Activated CD4-positive, alpha-beta T cell treated with anti-CD3 and anti-CD28 coated beads, Interleukin-2, amount 10 ng/mL, durations not matched to agents 24 days and 14 days (primary cell): ENCODE measurements around the gene LRRC74B. TPM values are rescaled to one million over a fixed set of nuclear protein-coding genes. Genes with fewer than 3 reads are reported as not detected.

Experiments used
- DNase-seq: peaks from one replicate; pipeline ENCODE4 v3.0.0; 2022
- H3K27ac Mint-ChIP-seq: one replicate; pipeline ENCODE4 v1.8.0; 2022; ENCODE audit warnings: mild to moderate bottlenecking, mixed read lengths
- H3K27me3 Mint-ChIP-seq: one replicate; pipeline ENCODE4 v1.8.0; 2022; ENCODE audit warnings: mixed read lengths
- H3K36me3 Mint-ChIP-seq: one replicate; pipeline ENCODE4 v1.8.0; 2022; ENCODE audit warnings: low read depth, mild to moderate bottlenecking, mixed read lengths
- H3K4me1 Mint-ChIP-seq: one replicate; pipeline ENCODE4 v1.8.0; 2021; ENCODE audit warnings: mixed read lengths
- H3K4me3 Mint-ChIP-seq: one replicate; pipeline ENCODE4 v1.8.0; 2022; ENCODE audit warnings: mild to moderate bottlenecking, moderate library complexity, mixed read lengths
- H3K9me3 Mint-ChIP-seq: one replicate; pipeline ENCODE4 v1.8.0; 2021; ENCODE audit warnings: mixed read lengths
- intact Hi-C: fragments of 100-400 bp; cut with micrococcal nuclease; formaldehyde crosslinking; loops from one replicate; pipeline ENCODE4 v1.15.1; 2023
- total RNA-seq: library from RNA; stranded (reverse); gene quantifications from 2 replicates; pipeline ENCODE4 v1.2.3, GENCODE V29; 2022

Gene LRRC74B
- total RNA-seq, 1 donor from 2014 or later = not detected

DNA sequence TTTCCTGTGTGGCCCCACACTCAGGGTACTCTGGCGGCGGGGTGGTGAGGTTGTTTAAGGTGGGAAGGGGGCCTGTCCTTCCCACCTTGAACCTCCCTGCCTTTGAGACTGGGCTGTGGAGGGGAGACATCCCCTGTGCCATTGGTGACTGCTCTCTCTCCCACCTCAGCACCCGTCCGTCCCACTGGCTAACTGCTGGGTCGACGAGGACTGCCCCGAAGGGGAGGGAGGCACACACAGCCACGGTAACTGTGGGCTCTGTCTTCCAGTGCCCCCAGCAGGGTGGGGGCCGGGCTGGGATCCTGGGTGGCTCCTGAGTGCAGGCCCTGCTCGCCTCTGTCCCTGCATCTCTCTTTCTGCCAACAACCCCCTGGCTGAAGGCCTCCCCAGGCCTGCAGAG is 23.2 kb upstream of the LRRC74B start:
- intact Hi-C loops = no loop called here
- Mint-ChIP-seq H3K27me3 (peaks cover 2% of the 10 kb centered on the region), H3K9me3 (no peaks in the 10 kb centered on the region), H3K4me1 (peaks cover 8% of the 10 kb centered on the region), H3K4me3 (no peak overlapping the region), H3K27ac (no peak overlapping the region), H3K36me3 (no peaks in the 10 kb centered on the region)
- no peak for DNase-seq

DNA sequence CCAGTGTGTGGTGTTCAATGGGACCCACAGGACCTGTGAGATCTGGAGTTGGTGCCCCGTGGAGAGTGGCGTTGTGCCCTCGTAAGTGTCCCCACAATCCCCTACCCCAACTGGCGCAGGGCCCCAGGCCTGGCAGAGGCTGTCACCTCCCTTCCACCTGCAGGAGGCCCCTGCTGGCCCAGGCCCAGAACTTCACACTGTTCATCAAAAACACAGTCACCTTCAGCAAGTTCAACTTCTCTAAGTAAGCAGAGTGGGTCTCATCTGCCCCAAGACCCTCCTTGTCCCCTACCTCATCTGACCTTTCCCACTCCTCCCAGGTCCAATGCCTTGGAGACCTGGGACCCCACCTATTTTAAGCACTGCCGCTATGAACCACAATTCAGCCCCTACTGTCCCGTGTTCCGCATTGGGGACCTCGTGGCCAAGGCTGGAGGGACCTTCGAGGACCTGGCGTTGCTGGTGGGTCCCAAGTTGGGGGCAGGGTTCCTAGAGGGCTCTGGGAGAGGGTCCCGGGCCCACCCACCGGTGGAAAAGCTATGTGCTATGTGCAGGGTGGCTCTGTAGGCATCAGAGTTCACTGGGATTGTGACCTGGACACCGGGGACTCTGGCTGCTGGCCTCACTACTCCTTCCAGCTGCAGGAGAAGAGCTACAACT is 22.7 kb upstream of the LRRC74B start:
- intact Hi-C loops = no loop called here

DNA sequence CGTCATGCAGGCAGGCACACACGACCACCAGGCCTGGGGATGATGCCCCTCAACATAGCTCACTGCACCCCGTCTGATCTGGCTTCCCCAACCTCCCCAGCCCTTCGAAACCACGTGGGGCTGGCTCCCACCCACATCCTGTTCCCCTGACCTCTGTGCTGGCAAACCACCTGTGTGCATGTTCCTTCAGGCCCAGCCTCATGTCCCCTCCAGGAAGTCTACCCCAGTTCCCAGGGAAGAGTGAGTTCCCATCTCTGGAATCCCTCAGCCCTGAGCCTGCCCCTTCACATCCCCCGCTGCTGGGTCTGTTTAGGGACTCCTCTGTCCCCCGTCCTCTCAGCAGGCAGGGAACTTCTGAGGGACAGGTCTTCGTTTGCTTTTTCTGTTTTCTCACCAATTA is 20.5 kb upstream of the LRRC74B start:
- intact Hi-C loops = no loop called here
- H3K27ac Mint-ChIP-seq = peak overlapping the region; percentile 8
- peak; percentile 77 for DNase-seq
- no peak overlapping the region for H3K4me3 Mint-ChIP-seq
- H3K4me1 Mint-ChIP-seq = peaks cover 8% of the 10 kb centered on the region
- no peaks in the 10 kb centered on the region for H3K9me3 Mint-ChIP-seq
- H3K27me3 Mint-ChIP-seq = peaks cover under 1% of the 10 kb centered on the region
- H3K36me3 Mint-ChIP-seq = no peaks in the 10 kb centered on the region

More for the DNA sequence above, 22.7 kb upstream of the LRRC74B start:
- Mint-ChIP-seq H3K4me1 (peaks cover 8% of the 10 kb centered on the region), H3K27ac (no peak overlapping the region), H3K27me3 (peaks cover 2% of the 10 kb centered on the region), H3K4me3 (no peak overlapping the region), H3K36me3 (no peaks in the 10 kb centered on the region), H3K9me3 (no peaks in the 10 kb centered on the region)
- DNase-seq = no peak

GRCh38 chr22:21025763-21026755 is 19.7 kb upstream of the LRRC74B start:
- H3K27me3 Mint-ChIP-seq = peaks cover 5% of the 10 kb centered on the region
- no peak for DNase-seq
- no peak overlapping the region for H3K27ac Mint-ChIP-seq
- H3K4me1 Mint-ChIP-seq = peaks cover 8% of the 10 kb centered on the region
- intact Hi-C loops = no loop called here
- H3K9me3 Mint-ChIP-seq = no peaks in the 10 kb centered on the region
- H3K36me3 Mint-ChIP-seq = no peaks in the 10 kb centered on the region
- H3K4me3 Mint-ChIP-seq = no peak overlapping the region

DNA sequence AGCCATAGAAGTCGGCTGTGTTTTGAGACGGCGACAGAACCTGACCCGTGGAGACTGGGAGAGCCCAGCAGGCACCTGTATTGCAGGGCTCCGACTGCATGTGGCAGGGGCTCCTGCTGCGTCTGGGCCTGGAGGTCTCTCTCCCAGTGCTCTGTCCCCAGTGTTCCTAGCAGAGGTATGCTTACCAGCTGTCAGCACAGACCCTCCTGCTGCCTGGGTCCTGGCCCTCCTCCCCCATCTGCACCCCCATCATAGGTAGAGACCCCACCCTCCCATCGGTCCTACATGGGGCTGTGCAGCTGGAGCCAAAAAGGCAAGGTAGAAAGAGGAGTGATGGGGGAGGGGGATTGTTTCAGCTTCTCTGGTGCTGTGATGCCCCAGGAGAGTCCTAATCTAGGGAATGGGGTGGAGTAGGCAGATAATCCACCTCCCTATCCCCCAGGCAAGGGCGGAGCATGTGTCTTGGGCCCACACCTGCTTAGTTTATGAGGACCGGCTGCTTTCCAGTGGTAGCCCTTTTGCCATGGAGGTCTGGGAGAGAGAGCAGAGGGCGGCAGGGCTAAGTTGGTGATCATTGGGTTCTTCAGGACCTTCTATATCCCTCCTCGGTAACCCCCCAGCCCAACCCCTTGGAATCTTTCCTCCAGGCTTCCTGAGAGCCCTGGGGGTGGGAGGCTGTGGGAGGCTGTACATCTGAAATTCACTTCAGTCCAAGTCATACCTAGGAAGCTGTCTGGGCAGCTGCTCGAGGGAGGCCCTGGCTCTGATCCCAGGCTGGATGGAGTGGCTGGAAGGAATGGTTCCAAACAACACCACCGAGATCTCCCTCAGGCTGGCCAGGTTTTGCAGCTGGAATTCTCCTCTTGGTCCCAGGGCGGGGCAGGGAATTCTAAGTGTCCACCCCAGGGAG is 18.7 kb upstream of the LRRC74B start:
- H3K36me3 Mint-ChIP-seq = no peaks in the 10 kb centered on the region
- no peak overlapping the region for H3K27ac Mint-ChIP-seq
- H3K4me1 Mint-ChIP-seq = peaks cover 8% of the 10 kb centered on the region
- H3K27me3 Mint-ChIP-seq = peaks cover 11% of the 10 kb centered on the region
- no peaks in the 10 kb centered on the region for H3K9me3 Mint-ChIP-seq
- intact Hi-C loops = no loop called here
- H3K4me3 Mint-ChIP-seq = no peak overlapping the region
- DNase-seq = no peak

- Mint-ChIP-seq H3K27ac (no peak overlapping the region), H3K4me1 (peaks cover 8% of the 10 kb centered on the region), H3K27me3 (peaks cover 19% of the 10 kb centered on the region), H3K9me3 (no peaks in the 10 kb centered on the region), H3K4me3 (no peak overlapping the region), H3K36me3 (no peaks in the 10 kb centered on the region)
- DNase-seq = no peak
- intact Hi-C loops = no loop called here
Measured at GRCh38 chr22:21028277-21029251, 17.2 kb upstream of the LRRC74B start.

GRCh38 chr22:21029486-21030025 is 16.2 kb upstream of the LRRC74B start:
- Mint-ChIP-seq H3K27ac (no peak overlapping the region), H3K27me3 (peaks cover 25% of the 10 kb centered on the region), H3K9me3 (no peaks in the 10 kb centered on the region), H3K4me3 (no peak overlapping the region), H3K36me3 (no peaks in the 10 kb centered on the region), H3K4me1 (peaks cover 11% of the 10 kb centered on the region)
- DNase-seq = no peak
- intact Hi-C loops = no loop called here

DNA sequence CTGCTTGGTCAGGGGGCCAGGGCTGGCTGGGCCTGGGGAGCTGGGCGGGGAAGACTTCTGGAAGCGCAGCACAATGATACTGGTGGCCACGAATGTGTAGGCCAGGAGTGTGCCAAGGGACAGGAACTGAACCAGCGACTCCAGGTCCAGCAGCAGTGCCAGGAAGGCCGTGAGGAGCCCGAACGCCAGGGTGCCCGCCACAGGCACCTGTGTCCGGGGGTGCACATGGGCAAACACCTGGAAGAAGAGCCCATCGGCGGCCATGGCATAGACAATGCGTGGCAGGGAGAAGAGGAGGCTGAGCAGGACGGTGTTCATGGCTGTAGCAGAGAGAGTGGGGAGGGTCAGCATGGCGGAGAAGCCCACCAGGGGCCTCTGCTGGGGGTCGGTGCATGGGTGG is 15.7 kb upstream of the LRRC74B start:
- intact Hi-C loops = no loop called here

GRCh38 chr22:21030621-21031544 is 14.9 kb upstream of the LRRC74B start:
- Mint-ChIP-seq H3K27ac (no peak overlapping the region), H3K36me3 (no peaks in the 10 kb centered on the region), H3K27me3 (peaks cover 34% of the 10 kb centered on the region), H3K4me1 (peaks cover 3% of the 10 kb centered on the region), H3K4me3 (no peak overlapping the region), H3K9me3 (no peaks in the 10 kb centered on the region)
- no peak for DNase-seq
- intact Hi-C loops = no loop called here

More for the DNA sequence above, 15.7 kb upstream of the LRRC74B start:
- H3K4me3 Mint-ChIP-seq = no peak overlapping the region
- H3K9me3 Mint-ChIP-seq = no peaks in the 10 kb centered on the region
- H3K27ac Mint-ChIP-seq = no peak overlapping the region
- H3K27me3 Mint-ChIP-seq = peaks cover 27% of the 10 kb centered on the region
- H3K4me1 Mint-ChIP-seq = peaks cover 10% of the 10 kb centered on the region
- H3K36me3 Mint-ChIP-seq = no peaks in the 10 kb centered on the region
- no peak for DNase-seq

GRCh38 chr22:21031545-21032036 is 14.2 kb upstream of the LRRC74B start:
- no peaks in the 10 kb centered on the region for H3K9me3 Mint-ChIP-seq
- H3K4me3 Mint-ChIP-seq = no peak overlapping the region
- no peak overlapping the region for H3K27ac Mint-ChIP-seq
- H3K4me1 Mint-ChIP-seq = peaks cover 3% of the 10 kb centered on the region
- peaks cover 40% of the 10 kb centered on the region for H3K27me3 Mint-ChIP-seq
- intact Hi-C loops = no loop called here
- no peaks in the 10 kb centered on the region for H3K36me3 Mint-ChIP-seq
- DNase-seq = no peak

- H3K27me3 Mint-ChIP-seq = peaks cover 41% of the 10 kb centered on the region
- intact Hi-C loops = no loop called here
- H3K27ac Mint-ChIP-seq = no peak within 1 kb of the TSS
- no peaks in the 10 kb centered on the region for H3K9me3 Mint-ChIP-seq
- no peak within 1 kb of the TSS for H3K4me3 Mint-ChIP-seq
- no peak for DNase-seq
- H3K4me1 Mint-ChIP-seq = peaks cover 3% of the 10 kb centered on the region
- H3K36me3 Mint-ChIP-seq = no peaks in the 10 kb centered on the region
Measured at GRCh38 chr22:21032037-21032867, 13.5 kb upstream of the LRRC74B start, which contains the start of gene SLC7A4. Gene SLC7A4, minus strand, starts transcription at chr22:21032561. Its CDS starts 749 bp downstream, at chr22:21031812.
